Measurements from ENCODE around the gene SNX32.
"Not testable (repeated sequence)": the region's sequence is repeated elsewhere in the genome, so short reads cannot be mapped to it uniquely, and the experiment has no call there.

The SNX32 gene

GRCh38 chr11:65829459-65829858, 4.3 kb upstream of the SNX32 start:
- no peak for DNase-seq (ENCODE audit: low spot score)

- not testable (repeated sequence) for DNase-seq (ENCODE audit: low spot score)
Observed at GRCh38 chr11:65832231-65832630, 1.5 kb upstream of the SNX32 start.

- DNase-seq (ENCODE audit: low spot score) = no peak
Observed at GRCh38 chr11:65834202-65834601, 439 bp downstream of the SNX32 start.

- DNase-seq (ENCODE audit: low spot score) = no peak
Observed at GRCh38 chr11:65842144-65842543, 8.4 kb downstream of the SNX32 start.

- DNase-seq (ENCODE audit: low spot score) = no peak
Observed at GRCh38 chr11:65843811-65844210, 10.0 kb downstream of the SNX32 start.

GRCh38 chr11:65844231-65844872, 10.6 kb downstream of the SNX32 start:
- no peak for DNase-seq (ENCODE audit: low spot score)

- DNase-seq (ENCODE audit: low spot score) = no peak
Observed at GRCh38 chr11:65847746-65848145, 14.0 kb downstream of the SNX32 start.

- DNase-seq (ENCODE audit: low spot score) = not testable (repeated sequence)
Observed at GRCh38 chr11:65848693-65849092, 14.9 kb downstream of the SNX32 start.

GRCh38 chr11:65849366-65849765, 15.6 kb downstream of the SNX32 start:
- no peak for DNase-seq (ENCODE audit: low spot score)

- no peak for DNase-seq (ENCODE audit: low spot score)
Observed at GRCh38 chr11:65849771-65850216, 16.0 kb downstream of the SNX32 start.

GRCh38 chr11:65850217-65851082, 16.7 kb downstream of the SNX32 start:
- no peak for DNase-seq (ENCODE audit: low spot score)

GRCh38 chr11:65851083-65851579, 17.4 kb downstream of the SNX32 start:
- DNase-seq (ENCODE audit: low spot score) = no peak

- DNase-seq (ENCODE audit: low spot score) = no peak
Observed at GRCh38 chr11:65851811-65852507, 18.2 kb downstream of the SNX32 start.

- no peak for DNase-seq (ENCODE audit: low spot score)
Observed at GRCh38 chr11:65852508-65853245, 18.9 kb downstream of the SNX32 start.

- DNase-seq (ENCODE audit: low spot score) = no peak
Observed at GRCh38 chr11:65853246-65853979, 19.6 kb downstream of the SNX32 start.

GRCh38 chr11:65854161-65854592, 20.4 kb downstream of the SNX32 start:
- no peak for DNase-seq (ENCODE audit: low spot score)

- DNase-seq (ENCODE audit: low spot score) = no peak
Observed at GRCh38 chr11:65854852-65855837, 21.4 kb downstream of the SNX32 start.

GRCh38 chr11:65855927-65856363, 22.2 kb downstream of the SNX32 start:
- no peak for DNase-seq (ENCODE audit: low spot score)

GRCh38 chr11:65856689-65857499, 23.1 kb downstream of the SNX32 start:
- DNase-seq (ENCODE audit: low spot score) = peak; percentile 82
